ENCODE measurements around the gene PATZ1.

PATZ1 gene

DNA sequence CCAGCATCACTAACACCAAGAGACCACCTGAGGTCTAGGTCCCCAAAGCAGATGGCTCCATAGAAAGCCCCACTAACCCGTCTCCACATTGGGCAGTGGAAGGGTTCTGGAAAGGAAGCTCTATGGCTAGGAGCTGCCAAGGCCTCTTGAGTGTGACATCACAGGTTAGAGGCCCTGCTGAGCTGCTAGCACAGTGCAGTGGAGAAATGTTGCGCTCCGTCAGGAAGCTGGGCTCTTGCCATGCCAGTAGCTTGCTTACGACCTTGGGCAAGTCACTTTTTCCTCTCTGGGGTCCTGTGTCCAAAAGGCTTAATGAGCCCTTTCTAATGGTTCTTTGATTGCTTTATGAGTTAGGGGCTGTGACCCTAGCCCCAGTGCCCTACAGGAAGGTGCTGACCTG is 64.4 kb downstream of the PATZ1 start:
- DNase-seq = no peak

DNA sequence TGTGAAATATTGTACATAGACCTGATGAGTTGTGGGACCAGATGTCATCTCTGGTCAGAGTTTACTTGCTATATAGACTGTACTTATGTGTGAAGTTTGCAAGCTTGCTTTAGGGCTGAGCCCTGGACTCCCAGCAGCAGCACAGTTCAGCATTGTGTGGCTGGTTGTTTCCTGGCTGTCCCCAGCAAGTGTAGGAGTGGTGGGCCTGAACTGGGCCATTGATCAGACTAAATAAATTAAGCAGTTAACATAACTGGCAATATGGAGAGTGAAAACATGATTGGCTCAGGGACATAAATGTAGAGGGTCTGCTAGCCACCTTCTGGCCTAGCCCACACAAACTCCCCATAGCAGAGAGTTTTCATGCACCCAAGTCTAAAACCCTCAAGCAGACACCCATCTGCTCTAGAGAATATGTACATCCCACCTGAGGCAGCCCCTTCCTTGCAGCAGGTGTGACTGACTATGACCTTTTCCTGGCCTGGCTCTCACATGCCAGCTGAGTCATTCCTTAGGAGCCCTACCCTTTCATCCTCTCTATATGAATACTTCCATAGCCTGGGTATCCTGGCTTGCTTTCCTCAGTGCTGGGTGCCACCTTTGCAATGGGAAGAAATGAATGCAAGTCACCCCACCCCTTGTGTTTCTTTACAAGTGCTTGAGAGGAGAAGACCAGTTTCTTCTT is 66.2 kb downstream of the PATZ1 start:
- DNase-seq = no peak

DNA sequence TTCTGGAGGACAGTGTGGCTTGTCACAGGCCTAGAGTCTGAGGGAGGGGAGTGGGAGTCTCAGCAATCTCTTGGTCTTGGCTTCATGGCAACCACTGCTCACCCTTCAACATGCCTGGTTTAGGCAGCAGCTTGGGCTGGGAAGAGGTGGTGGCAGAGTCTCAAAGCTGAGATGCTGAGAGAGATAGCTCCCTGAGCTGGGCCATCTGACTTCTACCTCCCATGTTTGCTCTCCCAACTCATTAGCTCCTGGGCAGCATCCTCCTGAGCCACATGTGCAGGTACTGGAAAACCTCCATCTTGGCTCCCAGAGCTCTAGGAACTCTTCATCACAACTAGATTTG is 66.8 kb downstream of the PATZ1 start:
- no peak for DNase-seq

DNA sequence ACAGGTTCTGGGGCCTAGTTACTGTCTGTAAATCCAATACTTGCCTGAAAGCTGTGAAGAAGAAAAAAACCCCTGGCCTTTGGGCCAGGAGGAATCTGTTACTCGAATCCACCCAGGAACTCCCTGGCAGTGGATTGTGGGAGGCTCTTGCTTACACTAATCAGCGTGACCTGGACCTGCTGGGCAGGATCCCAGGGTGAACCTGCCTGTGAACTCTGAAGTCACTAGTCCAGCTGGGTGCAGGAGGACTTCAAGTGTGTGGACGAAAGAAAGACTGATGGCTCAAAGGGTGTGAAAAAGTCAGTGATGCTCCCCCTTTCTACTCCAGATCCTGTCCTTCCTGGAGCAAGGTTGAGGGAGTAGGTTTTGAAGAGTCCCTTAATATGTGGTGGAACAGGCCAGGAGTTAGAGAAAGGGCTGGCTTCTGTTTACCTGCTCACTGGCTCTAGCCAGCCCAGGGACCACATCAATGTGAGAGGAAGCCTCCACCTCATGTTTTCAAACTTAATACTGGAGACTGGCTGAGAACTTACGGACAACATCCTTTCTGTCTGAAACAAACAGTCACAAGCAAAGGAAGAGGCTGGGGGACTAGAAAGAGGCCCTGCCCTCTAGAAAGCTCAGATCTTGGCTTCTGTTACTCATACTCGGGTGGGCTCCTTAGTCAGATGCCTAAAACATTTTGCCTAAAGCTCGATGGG is 67.4 kb downstream of the PATZ1 start:
- DNase-seq = no peak

DNA sequence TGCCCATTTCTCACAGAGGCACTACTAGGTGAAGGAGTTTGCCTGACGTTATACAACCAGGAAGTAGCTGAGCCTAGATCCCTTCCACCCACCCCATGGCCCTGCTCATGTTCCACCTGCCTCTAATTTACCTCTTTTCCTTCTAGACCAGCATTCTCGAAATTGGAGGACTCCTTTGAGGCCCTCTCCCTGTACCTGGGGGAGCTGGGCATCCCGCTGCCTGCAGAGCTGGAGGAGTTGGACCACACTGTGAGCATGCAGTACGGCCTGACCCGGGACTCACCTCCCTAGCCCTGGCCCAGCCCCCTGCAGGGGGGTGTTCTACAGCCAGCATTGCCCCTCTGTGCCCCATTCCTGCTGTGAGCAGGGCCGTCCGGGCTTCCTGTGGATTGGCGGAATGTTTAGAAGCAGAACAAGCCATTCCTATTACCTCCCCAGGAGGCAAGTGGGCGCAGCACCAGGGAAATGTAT is 68.0 kb downstream of the PATZ1 start:
- no peak for DNase-seq

DNA sequence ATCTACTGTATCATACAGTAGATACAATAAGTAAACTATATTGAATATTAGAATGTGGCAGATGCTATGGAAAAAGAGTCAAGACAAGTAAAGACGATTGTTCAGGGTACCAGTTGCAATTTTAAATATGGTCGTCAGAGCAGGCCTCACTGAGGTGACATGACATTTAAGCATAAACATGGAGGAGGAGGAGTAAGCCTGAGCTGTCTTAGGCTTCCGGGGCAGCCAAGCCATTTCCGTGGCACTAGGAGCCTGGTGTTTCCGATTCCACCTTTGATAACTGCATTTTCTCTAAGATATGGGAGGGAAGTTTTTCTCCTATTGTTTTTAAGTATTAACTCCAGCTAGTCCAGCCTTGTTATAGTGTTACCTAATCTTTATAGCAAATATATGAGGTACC is 68.4 kb downstream of the PATZ1 start:
- no peak for DNase-seq

DNA sequence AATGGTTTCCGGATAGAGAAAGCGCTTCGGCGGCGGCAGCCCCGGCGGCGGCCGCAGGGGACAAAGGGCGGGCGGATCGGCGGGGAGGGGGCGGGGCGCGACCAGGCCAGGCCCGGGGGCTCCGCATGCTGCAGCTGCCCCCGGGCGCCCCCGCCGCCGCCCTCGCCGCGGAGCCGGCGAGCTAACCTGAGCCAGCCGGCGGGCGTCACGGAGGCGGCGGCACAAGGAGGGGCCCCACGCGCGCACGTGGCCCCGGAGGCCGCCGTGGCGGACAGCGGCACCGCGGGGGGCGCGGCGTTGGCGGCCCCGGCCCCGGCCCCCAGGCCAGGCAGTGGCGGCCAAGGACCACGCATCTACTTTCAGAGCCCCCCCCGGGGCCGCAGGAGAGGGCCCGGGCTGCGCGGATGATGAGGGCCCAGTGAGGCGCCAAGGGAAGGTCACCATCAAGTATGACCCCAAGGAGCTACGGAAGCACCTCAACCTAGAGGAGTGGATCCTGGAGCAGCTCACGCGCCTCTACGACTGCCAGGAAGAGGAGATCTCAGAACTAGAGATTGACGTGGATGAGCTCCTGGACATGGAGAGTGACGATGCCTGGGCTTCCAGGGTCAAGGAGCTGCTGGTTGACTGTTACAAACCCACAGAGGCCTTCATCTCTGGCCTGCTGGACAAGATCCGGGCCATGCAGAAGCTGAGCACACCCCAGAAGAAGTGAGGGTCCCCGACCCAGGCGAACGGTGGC is 69.5 kb downstream of the PATZ1 start:
- no peak for DNase-seq
